ENCODE measurements around the gene KCNMA1.

KCNMA1 gene

DNA sequence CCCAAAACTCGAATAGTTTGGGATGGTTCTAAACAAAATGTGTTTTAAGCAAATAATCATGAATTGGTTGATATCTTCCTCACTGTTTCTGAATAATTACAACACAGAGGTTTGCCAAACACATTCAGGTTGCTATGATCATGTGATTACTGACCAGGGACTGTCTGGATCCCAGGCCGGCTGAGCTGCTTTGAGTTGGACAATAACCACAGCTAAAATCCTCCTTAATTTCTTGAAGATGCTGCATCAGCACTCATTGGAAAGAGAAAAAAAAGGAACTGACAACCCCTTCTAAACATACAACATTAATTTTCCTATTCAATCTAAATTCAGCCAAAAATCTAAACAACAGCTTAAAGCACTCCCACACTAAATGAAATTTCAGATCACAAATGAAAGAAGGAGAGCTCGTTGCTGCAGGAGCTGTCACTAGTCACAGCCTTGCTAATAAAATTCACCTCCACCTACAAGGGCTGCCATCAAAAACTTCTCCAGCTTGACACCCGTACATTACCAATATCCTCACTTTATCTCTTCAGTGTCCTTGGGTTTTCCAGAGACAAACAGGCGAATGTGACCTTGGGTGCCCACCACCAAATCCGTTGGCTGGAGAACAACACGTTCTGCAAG, 560.2 kb downstream of the KCNMA1 start:
- H3K4me3 ChIP-seq (ENCODE audit: low read depth, low read length), result no peak overlapping the region
- no peaks in the 10 kb centered on the region for H3K36me3 ChIP-seq (ENCODE audit: control insufficient read depth, insufficient read depth, low read length)
- TF ChIP-seq, protein P1, sequence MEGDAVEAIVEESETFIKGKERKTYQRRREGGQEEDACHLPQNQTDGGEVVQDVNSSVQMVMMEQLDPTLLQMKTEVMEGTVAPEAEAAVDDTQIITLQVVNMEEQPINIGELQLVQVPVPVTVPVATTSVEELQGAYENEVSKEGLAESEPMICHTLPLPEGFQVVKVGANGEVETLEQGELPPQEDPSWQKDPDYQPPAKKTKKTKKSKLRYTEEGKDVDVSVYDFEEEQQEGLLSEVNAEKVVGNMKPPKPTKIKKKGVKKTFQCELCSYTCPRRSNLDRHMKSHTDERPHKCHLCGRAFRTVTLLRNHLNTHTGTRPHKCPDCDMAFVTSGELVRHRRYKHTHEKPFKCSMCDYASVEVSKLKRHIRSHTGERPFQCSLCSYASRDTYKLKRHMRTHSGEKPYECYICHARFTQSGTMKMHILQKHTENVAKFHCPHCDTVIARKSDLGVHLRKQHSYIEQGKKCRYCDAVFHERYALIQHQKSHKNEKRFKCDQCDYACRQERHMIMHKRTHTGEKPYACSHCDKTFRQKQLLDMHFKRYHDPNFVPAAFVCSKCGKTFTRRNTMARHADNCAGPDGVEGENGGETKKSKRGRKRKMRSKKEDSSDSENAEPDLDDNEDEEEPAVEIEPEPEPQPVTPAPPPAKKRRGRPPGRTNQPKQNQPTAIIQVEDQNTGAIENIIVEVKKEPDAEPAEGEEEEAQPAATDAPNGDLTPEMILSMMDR (IDR thresholded peaks at IDR 0.05), result no peak
- H3K79me2 ChIP-seq, result no peaks in the 10 kb centered on the region
- no peak overlapping the region for H3K4me2 ChIP-seq (ENCODE audit: low read length)
- no peaks in the 10 kb centered on the region for H3K27me3 ChIP-seq (ENCODE audit: control insufficient read depth, insufficient read depth, low read length)
- no peaks in the 10 kb centered on the region for H3K4me1 ChIP-seq
- no peaks in the 10 kb centered on the region for H3K9me3 ChIP-seq (ENCODE audit: control insufficient read depth, low read length)
- no peak overlapping the region for H3K27ac ChIP-seq
- H2AFZ ChIP-seq, result no peak overlapping the region
- no peak overlapping the region for H3K9ac ChIP-seq

DNA sequence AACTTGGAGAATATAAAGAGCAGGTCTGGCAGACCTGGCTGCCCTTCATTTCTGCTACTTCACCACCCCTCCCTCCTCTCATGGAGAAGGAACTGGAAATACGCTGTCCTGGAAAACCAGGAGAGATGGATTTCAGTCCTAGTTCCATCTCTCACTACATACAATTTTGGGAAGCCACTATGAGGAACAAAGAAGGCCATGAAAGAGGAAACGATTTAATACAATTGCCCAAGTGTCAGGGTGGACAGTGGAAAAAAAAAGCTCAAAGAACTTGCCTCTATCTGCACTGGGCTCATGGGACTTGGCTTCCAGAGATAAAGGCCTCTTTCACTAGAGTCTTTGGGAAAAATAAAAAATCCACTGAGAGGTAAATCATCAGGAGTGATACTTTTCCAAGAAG, 561.7 kb downstream of the KCNMA1 start:
- no peaks in the 10 kb centered on the region for H3K36me3 ChIP-seq (ENCODE audit: control insufficient read depth, insufficient read depth, low read length)
- H3K27me3 ChIP-seq (ENCODE audit: control insufficient read depth, insufficient read depth, low read length), result no peaks in the 10 kb centered on the region
- H2AFZ ChIP-seq, result no peak overlapping the region
- H3K4me1 ChIP-seq, result no peaks in the 10 kb centered on the region
- H3K27ac ChIP-seq, result no peak overlapping the region
- H3K4me2 ChIP-seq (ENCODE audit: low read length), result no peak overlapping the region
- H3K9ac ChIP-seq, result no peak overlapping the region
- no peak overlapping the region for H3K4me3 ChIP-seq (ENCODE audit: low read depth, low read length)
- H3K79me2 ChIP-seq, result no peaks in the 10 kb centered on the region
- H3K9me3 ChIP-seq (ENCODE audit: control insufficient read depth, low read length), result no peaks in the 10 kb centered on the region
- TF ChIP-seq, protein P1 (IDR thresholded peaks at IDR 0.05), result no peak

DNA sequence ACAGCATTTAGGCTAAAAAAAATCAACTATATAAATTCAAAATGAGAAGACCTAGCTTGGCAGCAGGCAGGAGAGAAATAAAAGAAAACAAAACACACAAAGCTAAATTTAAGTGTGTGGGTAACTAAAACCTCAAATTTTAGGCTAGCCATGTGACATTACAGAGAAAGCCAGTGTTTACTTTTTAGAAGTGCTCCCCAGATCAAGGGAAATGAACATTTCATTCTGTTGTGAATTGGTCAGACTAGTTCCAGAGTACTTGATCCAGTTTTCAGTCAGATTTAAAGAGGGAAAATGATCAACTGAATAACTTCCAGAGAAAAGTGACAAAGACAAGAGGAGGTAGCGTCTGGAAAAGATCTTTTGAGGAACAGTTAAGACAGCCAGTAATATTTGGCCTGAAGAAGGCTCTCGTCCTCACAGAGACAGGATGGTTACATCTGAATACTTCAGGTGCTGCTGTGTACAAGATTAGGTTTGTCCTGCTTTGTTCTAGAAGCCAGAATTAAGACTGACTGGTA, 563.4 kb downstream of the KCNMA1 start:
- H3K4me1 ChIP-seq, result no peaks in the 10 kb centered on the region

DNA sequence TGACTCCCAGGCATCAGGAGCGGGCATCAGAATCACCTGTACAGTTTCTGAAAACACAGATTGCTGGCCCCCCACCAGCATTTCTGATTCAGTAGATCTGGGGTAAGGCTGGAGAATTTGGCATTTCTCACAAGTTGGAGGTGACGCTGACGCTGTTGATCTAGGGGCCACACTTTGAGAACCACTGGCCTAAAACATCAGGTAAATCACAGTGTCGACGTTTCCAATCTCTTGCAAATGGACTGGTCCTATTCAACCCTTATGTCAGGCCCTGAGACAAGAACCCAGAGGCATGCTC, 564.0 kb downstream of the KCNMA1 start:
- Histone ChIP-seq H3K9ac (no peak overlapping the region), H3K79me2 (no peaks in the 10 kb centered on the region), H3K27ac (no peak overlapping the region), H3K4me1 (no peaks in the 10 kb centered on the region), H3K9me3 (ENCODE audit: control insufficient read depth, low read length) (no peaks in the 10 kb centered on the region), H3K36me3 (ENCODE audit: control insufficient read depth, insufficient read depth, low read length) (no peaks in the 10 kb centered on the region), H3K27me3 (ENCODE audit: control insufficient read depth, insufficient read depth, low read length) (no peaks in the 10 kb centered on the region), H2AFZ (no peak overlapping the region), H3K4me2 (ENCODE audit: low read length) (no peak overlapping the region), H3K4me3 (ENCODE audit: low read depth, low read length) (no peak overlapping the region)
- TF ChIP-seq, protein P1 (IDR thresholded peaks at IDR 0.05), result no peak

More for the DNA sequence above, 563.4 kb downstream of the KCNMA1 start:
- no peak overlapping the region for H3K27ac ChIP-seq
- no peaks in the 10 kb centered on the region for H3K9me3 ChIP-seq (ENCODE audit: control insufficient read depth, low read length)
- no peaks in the 10 kb centered on the region for H3K79me2 ChIP-seq
- no peak overlapping the region for H2AFZ ChIP-seq
- H3K4me3 ChIP-seq (ENCODE audit: low read depth, low read length), result no peak overlapping the region
- no peaks in the 10 kb centered on the region for H3K36me3 ChIP-seq (ENCODE audit: control insufficient read depth, insufficient read depth, low read length)
- no peak overlapping the region for H3K4me2 ChIP-seq (ENCODE audit: low read length)
- H3K9ac ChIP-seq, result no peak overlapping the region
- TF ChIP-seq, protein P1 (IDR thresholded peaks at IDR 0.05), result no peak
- H3K27me3 ChIP-seq (ENCODE audit: control insufficient read depth, insufficient read depth, low read length), result no peaks in the 10 kb centered on the region

Data from parathyroid adenoma (tissue), 2 donors.